Posterior cingulate gyrus (tissue), 11 donors: ENCODE data around the gene NOS1.
"Not testable (repeated sequence)": the region's sequence is repeated elsewhere in the genome, so short reads cannot be mapped to it uniquely, and the experiment has no call there.

Experiments used
- DNase-seq, 10 donors: peaks; one replicate each; pipeline versions ENCODE4 v3.0.0 to v3.0.0-alpha.2; 2020 to 2021; ENCODE audit warnings: mixed read lengths in 3 of 10
- intact Hi-C: fragments of 100-400 bp; cut with DNase I; formaldehyde crosslinking; loops from one replicate; pipeline ENCODE4 v1.15.1; 2023

NOS1 gene

GRCh38 chr12:117282490-117282889, 78.9 kb downstream of the NOS1 start:
- no peak for DNase-seq
- intact Hi-C loops: no loop called here

- intact Hi-C loops: no loop called here
- DNase-seq: no peak
Observed at GRCh38 chr12:117280019-117280680, 81.3 kb downstream of the NOS1 start.

GRCh38 chr12:117279606-117280005, 81.8 kb downstream of the NOS1 start:
- no peak for DNase-seq
- intact Hi-C loops: no loop called here

- intact Hi-C loops: no loop called here
- no peak for DNase-seq
Observed at GRCh38 chr12:117277875-117278274, 83.6 kb downstream of the NOS1 start.

- DNase-seq: no peak
Observed at GRCh38 chr12:117273091-117273490, 88.3 kb downstream of the NOS1 start.

GRCh38 chr12:117272690-117273089, 88.7 kb downstream of the NOS1 start:
- no peak for DNase-seq
- intact Hi-C loops: no loop called here

More at GRCh38 chr12:117273091-117273490, 88.3 kb downstream of the NOS1 start:
- intact Hi-C loops: no loop called here

GRCh38 chr12:117262749-117263148, 98.7 kb downstream of the NOS1 start:
- no peak for DNase-seq
- intact Hi-C loops: no loop called here

- intact Hi-C loops: no loop called here
- no peak for DNase-seq
Observed at GRCh38 chr12:117261247-117261646, 100.2 kb downstream of the NOS1 start.

GRCh38 chr12:117255386-117255785, 106.0 kb downstream of the NOS1 start:
- intact Hi-C loops: no loop called here

GRCh38 chr12:117243488-117243887, 117.9 kb downstream of the NOS1 start:
- DNase-seq: no peak
- intact Hi-C loops: no loop called here

More at GRCh38 chr12:117255386-117255785, 106.0 kb downstream of the NOS1 start:
- DNase-seq: no peak

GRCh38 chr12:117241697-117242096, 119.7 kb downstream of the NOS1 start:
- intact Hi-C loops: no loop called here
- no peak for DNase-seq

- intact Hi-C loops: no loop called here
- no peak for DNase-seq
Observed at GRCh38 chr12:117240081-117240755, 121.2 kb downstream of the NOS1 start.

- intact Hi-C loops: loop anchor here (1.0 to 10.0 kb wide), 3 partner anchors 128 to 601 kb away; partner anchors contain the start of gene NOS1
- peak; percentile 73 to 99 (median 96) for DNase-seq
Observed at GRCh38 chr12:117236456-117237001, 124.9 kb downstream of the NOS1 start.

GRCh38 chr12:117235261-117235660, 126.2 kb downstream of the NOS1 start:
- intact Hi-C loops: loop anchor here (5.0 to 10.0 kb wide), 2 partner anchors 130 to 352 kb away; partner anchors contain the start of gene NOS1
- DNase-seq: no peak

- intact Hi-C loops: loop anchor here (10.0 kb wide), 1 partner anchor 130 kb away; the partner anchor contains the start of gene NOS1
- no peak for DNase-seq
Observed at GRCh38 chr12:117234441-117234840, 127.0 kb downstream of the NOS1 start.

- peak in 1 of 10 donors; percentile 34 for DNase-seq
- intact Hi-C loops: loop anchor here (10.0 kb wide), 1 partner anchor 133 kb away; the partner anchor contains the start of gene NOS1
Observed at GRCh38 chr12:117231750-117232149, 129.7 kb downstream of the NOS1 start.

GRCh38 chr12:117228239-117228638, 133.2 kb downstream of the NOS1 start:
- DNase-seq: no peak
- intact Hi-C loops: no loop called here

GRCh38 chr12:117227000-117227653, 134.3 kb downstream of the NOS1 start:
- intact Hi-C loops: no loop called here
- peak in 1 of 10 donors; percentile 42 for DNase-seq

GRCh38 chr12:117226505-117226904, 134.9 kb downstream of the NOS1 start:
- intact Hi-C loops: no loop called here
- DNase-seq: peak in 2 of 10 donors; percentile 28 to 55

- intact Hi-C loops: no loop called here
- no peak for DNase-seq
Observed at GRCh38 chr12:117225179-117225578, 136.2 kb downstream of the NOS1 start.

GRCh38 chr12:117220947-117221346, 140.5 kb downstream of the NOS1 start:
- intact Hi-C loops: not testable (repeated sequence)
- peak in 1 of 10 donors; percentile 22 for DNase-seq
